ENCODE measurements around the gene OR5M3.

OR5M3 gene

DNA sequence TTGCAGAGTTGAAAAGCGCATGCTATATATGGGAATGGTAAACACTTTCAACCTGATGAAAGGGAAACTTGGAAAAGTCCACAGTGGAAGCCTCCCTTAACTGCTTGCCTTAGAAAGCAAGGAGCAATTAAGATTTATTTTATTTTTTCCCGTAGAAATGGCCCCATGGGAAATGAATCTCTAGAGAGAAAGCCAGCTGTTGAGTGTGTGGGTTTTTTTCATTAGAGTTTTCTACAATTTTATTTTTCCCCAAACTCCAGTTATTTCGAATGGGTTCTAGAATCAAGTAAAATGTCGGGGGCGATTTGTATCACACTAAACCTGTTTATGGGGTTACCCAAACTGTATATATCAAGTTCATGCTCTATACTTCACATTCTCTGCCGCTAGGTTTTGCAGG lies at the start of gene OR5M3:
OR5M3 (minus strand) TSS at position 101 of the 400 bp plus-strand sequence. CDS start 2,855 bp downstream, outside the sequence.
- no peak for DNase-seq (ENCODE audit: low read depth in 2 of 2)

- no peak for DNase-seq (ENCODE audit: low read depth in 2 of 2)
Measured at GRCh38 chr11:56522008-56522407, 48.9 kb upstream of the OR5M3 start.

DNA sequence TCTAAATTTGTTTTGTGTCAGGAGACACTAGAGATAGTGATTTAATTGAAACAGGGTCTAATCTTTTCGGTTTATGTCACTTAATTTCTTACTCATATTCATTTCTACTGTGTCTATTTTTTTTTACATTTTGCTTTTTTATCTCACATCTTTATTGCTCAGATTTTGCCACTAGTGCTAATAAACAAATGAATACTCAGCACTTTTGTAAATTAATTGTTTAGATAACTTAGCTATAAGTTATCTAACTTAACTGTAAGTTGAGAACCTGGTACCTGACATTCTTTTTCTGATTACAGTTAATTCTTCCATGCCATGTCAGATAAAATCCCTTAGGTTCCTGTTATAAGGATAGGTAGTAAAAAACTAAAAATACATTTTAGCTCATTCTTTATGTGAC lies 40.1 kb upstream of the OR5M3 start:
- DNase-seq (ENCODE audit: low read depth in 2 of 2), result no peak

- DNase-seq (ENCODE audit: low read depth in 2 of 2), result no peak
Measured at GRCh38 chr11:56509439-56509838, 36.3 kb upstream of the OR5M3 start.

DNA sequence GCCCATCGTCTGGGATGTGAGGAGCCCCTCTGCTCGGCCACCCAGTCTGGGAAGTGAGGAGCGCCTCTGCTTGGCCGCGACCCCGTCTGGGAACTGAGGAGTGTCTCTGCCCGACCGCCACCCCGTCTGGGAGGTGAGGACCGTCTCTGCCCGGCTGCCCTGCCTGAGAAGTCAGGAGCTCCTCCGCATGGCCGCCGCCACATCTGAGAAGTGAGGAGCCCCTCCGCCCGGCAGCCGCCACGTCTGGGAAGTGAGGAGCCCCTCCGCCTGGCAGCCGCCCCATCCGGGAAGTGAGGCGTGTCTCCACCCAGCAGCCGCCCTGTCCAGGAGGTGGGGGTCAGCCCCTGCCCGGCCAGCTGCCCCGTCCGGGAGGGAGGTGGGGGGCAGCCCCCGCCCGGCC lies 23.9 kb upstream of the OR5M3 start:
- no peak for DNase-seq (ENCODE audit: low read depth in 2 of 2)

DNA sequence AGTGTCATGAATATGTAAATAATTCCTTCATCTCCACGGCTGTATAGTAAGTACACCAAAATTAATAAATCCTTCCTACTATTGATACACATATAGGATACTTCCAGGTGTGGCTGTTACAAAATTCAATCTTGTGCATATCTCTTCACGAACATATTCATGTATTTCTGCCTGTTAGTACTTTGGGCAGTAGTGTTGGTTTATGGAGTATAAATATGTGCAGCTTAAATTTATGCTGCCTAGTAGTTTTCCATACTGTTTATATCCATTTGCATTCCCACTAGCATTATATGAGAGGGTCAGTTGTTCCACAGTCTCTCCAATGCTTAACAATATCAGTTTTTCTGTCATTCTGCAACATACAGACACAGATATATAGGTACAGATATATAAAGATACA lies 22.0 kb upstream of the OR5M3 start:
- no peak for DNase-seq (ENCODE audit: low read depth in 2 of 2)

DNA sequence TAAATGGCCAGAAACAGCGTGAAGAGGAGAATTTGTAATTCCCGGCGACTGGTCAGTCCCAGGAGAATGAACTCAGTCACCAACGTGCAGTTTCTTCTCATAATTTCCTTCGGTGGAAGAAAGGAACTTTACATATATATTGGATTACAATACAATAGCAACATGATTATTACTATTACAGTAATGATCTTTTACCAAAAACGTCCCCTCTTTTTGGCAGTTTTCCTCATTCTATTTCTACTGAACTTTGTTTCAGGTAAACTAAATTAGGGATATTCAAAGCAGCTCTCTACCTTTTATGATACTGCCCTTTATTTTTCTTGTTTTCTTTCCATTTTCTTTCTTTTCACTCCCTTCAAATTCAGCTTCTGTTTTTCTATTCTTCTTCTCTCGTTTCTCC lies 18.1 kb upstream of the OR5M3 start, which contains the start of gene OR5M8:
OR5M8 (minus strand) TSS at position 101 of the 400 bp plus-strand sequence; CDS start at position 101, 0 bp downstream.
- no peak for DNase-seq (ENCODE audit: low read depth in 2 of 2)

- no peak for DNase-seq (ENCODE audit: low read depth in 2 of 2)
Measured at GRCh38 chr11:56486801-56487200, 13.6 kb upstream of the OR5M3 start.

- no peak for DNase-seq (ENCODE audit: low read depth in 2 of 2)
Measured at GRCh38 chr11:56474729-56475235, 1.6 kb upstream of the OR5M3 start.

- DNase-seq (ENCODE audit: low read depth in 2 of 2), result no peak
Measured at GRCh38 chr11:56457076-56457475, 16.1 kb downstream of the OR5M3 start.

DNA sequence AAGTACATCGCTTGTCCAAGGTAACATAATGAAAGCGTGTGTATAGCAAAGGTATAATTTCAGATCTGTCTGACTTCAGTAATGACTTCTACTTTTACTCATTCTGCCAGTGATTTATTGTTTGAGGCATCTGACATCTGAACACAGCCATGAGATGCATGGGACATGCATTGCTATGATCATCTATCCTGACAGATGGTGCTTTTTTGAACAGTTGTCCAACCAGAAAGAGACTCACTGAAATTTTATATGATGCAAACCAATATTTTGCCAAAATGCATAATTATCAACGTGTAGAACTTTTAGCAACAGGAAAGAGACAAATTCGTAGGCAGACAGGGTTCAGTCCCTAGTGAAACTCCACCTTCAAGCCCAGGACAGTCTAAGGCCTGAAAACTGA lies 19.6 kb downstream of the OR5M3 start:
- DNase-seq (ENCODE audit: low read depth in 2 of 2), result no peak
